ENCODE results near the gene PDCD11. TPM values are rescaled to one million over a fixed set of nuclear protein-coding genes. Genes with fewer than 3 reads are reported as not detected.

PDCD11 gene
- polyA plus RNA-seq, 2 of the 4 experiments (the other 2 are of a cell fraction) = 26.2 to 32.6 TPM

GRCh38 chr10:103467406-103467805, 71.0 kb downstream of the PDCD11 start:
- WGBS (ENCODE audit: missing lambda C conversion rate) = 89% methylated on average over 7 of the region's 7 CpGs
- CTCF ChIA-PET = interaction anchor here (0.6 to 1.3 kb wide), 2 partner anchors 18 to 25 kb away, joined by 3 read pairs; no protein-coding TSS in a partner anchor
- peaks cover 10% of the 10 kb centered on the region; the same call in 2 of the 3 replicates for H3K4me1 ChIP-seq
- TF ChIP-seq MAFK (IDR thresholded peaks at IDR 0.05; ENCODE audit: partially characterized antibody) (no peak), ELK1 (IDR thresholded peaks at IDR 0.05; ENCODE audit: low read depth, low read length) (no peak)
- ATAC-seq = no peak
- H3K4me3 ChIP-seq = no peak overlapping the region
- H3K4me2 ChIP-seq = no peak overlapping the region
- H3K27ac ChIP-seq = no peak overlapping the region
- DNase-seq (ENCODE audit: low read depth in 1 of 2, low spot score in 1 of 2) = no peak
- H3K9me3 ChIP-seq = no peaks in the 10 kb centered on the region
- no peak for FAIRE-seq
- POLR2A ChIA-PET = no interaction called here

GRCh38 chr10:103469201-103469600, 72.8 kb downstream of the PDCD11 start:
- TF ChIP-seq JUN (IDR thresholded peaks at IDR 0.05) = no peak
- no peak for TF ChIP-seq ZC3H11A (IDR thresholded peaks at IDR 0.05)
- no peak for TF ChIP-seq EHMT2 (IDR thresholded peaks at IDR 0.05; ENCODE audit: low read depth)
- TF ChIP-seq ATOH8 (CRISPR knock-in tag; IDR thresholded peaks at IDR 0.05; ENCODE audit: low read depth) = no peak
- no peak for TF ChIP-seq GATA3 (IDR thresholded peaks at IDR 0.05; ENCODE audit: borderline replicate concordance)
- TF ChIP-seq CBX8 (IDR thresholded peaks at IDR 0.05) = no peak
- TF ChIP-seq RNF2 (IDR thresholded peaks at IDR 0.05; ENCODE audit: borderline replicate concordance, low read depth) = no peak
- no peak for TF ChIP-seq NR3C1 (IDR thresholded peaks at IDR 0.05)
- TF ChIP-seq TFCP2L1 (CRISPR knock-in tag; IDR thresholded peaks at IDR 0.05) = no peak
- H3K9me3 ChIP-seq = no peaks in the 10 kb centered on the region
- DNase-seq (ENCODE audit: low read depth in 1 of 2, low spot score in 1 of 2) (no peak), FAIRE-seq (no peak), ATAC-seq (peak in 1 of 2 experiments; percentile 32; a peak in 3 of 6 replicates)
- peaks cover 10% of the 10 kb centered on the region; the same call in 2 of the 3 replicates for H3K4me1 ChIP-seq
- 40% methylated on average over 5 of the region's 5 CpGs for WGBS (ENCODE audit: missing lambda C conversion rate)
- no peak overlapping the region for H3K27ac ChIP-seq
- ChIA-PET POLR2A (no interaction called here), CTCF (interaction anchor here (0.7 to 1.6 kb wide), 2 partner anchors 16 to 73 kb away, joined by 3 to 6 read pairs; no protein-coding TSS in a partner anchor)
- H3K4me3 ChIP-seq = no peak overlapping the region
- no peak overlapping the region for H3K4me2 ChIP-seq

GRCh38 chr10:103470761-103471653, 74.6 kb downstream of the PDCD11 start:
- ChIA-PET POLR2A (no interaction called here), CTCF (interaction anchor here (1.2 to 6.8 kb wide), 3 partner anchors 14 to 76 kb away, joined by 4 to 51 read pairs (median 6); no protein-coding TSS in a partner anchor)
- peak overlapping the region in 1 of 2 experiments; percentile 47; a peak in 1 of 6 replicates for H3K27ac ChIP-seq
- no peak for TF ChIP-seq NFE2L2 (conservative IDR thresholded peaks at IDR 0.05; ENCODE audit: low read length)
- no peak for TF ChIP-seq HEYL (CRISPR knock-in tag; IDR thresholded peaks at IDR 0.05)
- no peak for TF ChIP-seq POLR2AphosphoS2 (conservative IDR thresholded peaks at IDR 0.05; ENCODE audit: low read length)
- TF ChIP-seq CHD4 (IDR thresholded peaks at IDR 0.05; ENCODE audit: borderline replicate concordance) = no peak
- no peak for TF ChIP-seq EP300 (IDR thresholded peaks at IDR 0.05)
- no peak for TF ChIP-seq ELK1 (IDR thresholded peaks at IDR 0.05; ENCODE audit: low read depth, low read length)
- TF ChIP-seq, protein P1, sequence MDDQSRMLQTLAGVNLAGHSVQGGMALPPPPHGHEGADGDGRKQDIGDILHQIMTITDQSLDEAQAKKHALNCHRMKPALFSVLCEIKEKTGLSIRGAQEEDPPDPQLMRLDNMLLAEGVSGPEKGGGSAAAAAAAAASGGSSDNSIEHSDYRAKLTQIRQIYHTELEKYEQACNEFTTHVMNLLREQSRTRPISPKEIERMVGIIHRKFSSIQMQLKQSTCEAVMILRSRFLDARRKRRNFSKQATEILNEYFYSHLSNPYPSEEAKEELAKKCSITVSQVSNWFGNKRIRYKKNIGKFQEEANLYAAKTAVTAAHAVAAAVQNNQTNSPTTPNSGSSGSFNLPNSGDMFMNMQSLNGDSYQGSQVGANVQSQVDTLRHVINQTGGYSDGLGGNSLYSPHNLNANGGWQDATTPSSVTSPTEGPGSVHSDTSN (IDR thresholded peaks at IDR 0.05) = no peak
- TF ChIP-seq, protein P2, sequence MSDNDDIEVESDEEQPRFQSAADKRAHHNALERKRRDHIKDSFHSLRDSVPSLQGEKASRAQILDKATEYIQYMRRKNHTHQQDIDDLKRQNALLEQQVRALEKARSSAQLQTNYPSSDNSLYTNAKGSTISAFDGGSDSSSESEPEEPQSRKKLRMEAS (IDR thresholded peaks at IDR 0.05) = no peak
- no peak for FAIRE-seq
- H3K4me3 ChIP-seq = no peak overlapping the region
- peaks cover 10% of the 10 kb centered on the region; the same call in 2 of the 3 replicates for H3K4me1 ChIP-seq
- 74% methylated on average over 14 of the region's 14 CpGs for WGBS (ENCODE audit: missing lambda C conversion rate)
- H3K9me3 ChIP-seq = no peaks in the 10 kb centered on the region
- peak in 1 of 2 experiments; percentile 19; a peak in 1 of 6 replicates for ATAC-seq
- DNase-seq (ENCODE audit: low read depth in 1 of 2, low spot score in 1 of 2) = no peak
- peak overlapping the region; percentile 28; the same call in 1 of the 3 replicates for H3K4me2 ChIP-seq
